ENCODE results near the gene COL6A3.

Gene COL6A3

GRCh38 chr2:237295889-237296480 lies 118.0 kb downstream of the COL6A3 start:
- no peak for DNase-seq (ENCODE audit: low read depth)

GRCh38 chr2:237294460-237294859 lies 119.5 kb downstream of the COL6A3 start:
- no peak for DNase-seq (ENCODE audit: low read depth)

GRCh38 chr2:237293978-237294377 lies 120.0 kb downstream of the COL6A3 start:
- no peak for DNase-seq (ENCODE audit: low read depth)

- no peak for DNase-seq (ENCODE audit: low read depth)
These were observed 122.7 kb downstream of the COL6A3 start for GRCh38 chr2:237291138-237291792.

GRCh38 chr2:237290261-237290660 lies 123.7 kb downstream of the COL6A3 start:
- no peak for DNase-seq (ENCODE audit: low read depth)

- DNase-seq (ENCODE audit: low read depth) = no peak
These were observed 124.8 kb downstream of the COL6A3 start for GRCh38 chr2:237289139-237289538.

- no peak for DNase-seq (ENCODE audit: low read depth)
These were observed 126.1 kb downstream of the COL6A3 start for GRCh38 chr2:237287872-237288271.

- no peak for DNase-seq (ENCODE audit: low read depth)
These were observed 130.6 kb downstream of the COL6A3 start for GRCh38 chr2:237283131-237283928.

- no peak for DNase-seq (ENCODE audit: low read depth)
These were observed 131.3 kb downstream of the COL6A3 start for GRCh38 chr2:237282568-237283128.

- DNase-seq (ENCODE audit: low read depth) = no peak
These were observed 132.1 kb downstream of the COL6A3 start for GRCh38 chr2:237281836-237282306.

- no peak for DNase-seq (ENCODE audit: low read depth)
These were observed 133.0 kb downstream of the COL6A3 start for GRCh38 chr2:237280939-237281338.

- no peak for DNase-seq (ENCODE audit: low read depth)
These were observed 133.7 kb downstream of the COL6A3 start for GRCh38 chr2:237280229-237280628.

GRCh38 chr2:237279012-237279768 lies 134.8 kb downstream of the COL6A3 start:
- DNase-seq (ENCODE audit: low read depth) = no peak

- no peak for DNase-seq (ENCODE audit: low read depth)
These were observed 135.4 kb downstream of the COL6A3 start for GRCh38 chr2:237278568-237278967.

GRCh38 chr2:237276716-237277490 lies 137.1 kb downstream of the COL6A3 start:
- DNase-seq (ENCODE audit: low read depth) = no peak

Measured in activated T-helper 9 cell treated with anti-CD3 and anti-CD28 coated beads, Interleukin-2, amount 50 U/mL, for 16 hours (primary cell).